GM12891 (cell line): ENCODE measurements around the gene BTG1.
"Not testable (repeated sequence)": the region's sequence is repeated elsewhere in the genome, so short reads cannot be mapped to it uniquely, and the experiment has no call there.

Source experiments
- DNase-seq: peaks from one replicate; pipeline ENCODE4 v3.0.0; 2011; ENCODE audit warnings: low spot score; ENCODE audit not compliant: insufficient read length
- FAIRE-seq: peaks from 2 replicates; lab custom pipeline; 2011; peaks lifted over from hg19 to GRCh38; lab: Jason Lieb, UNC
- PAX5 ChIP-seq: IDR thresholded peaks from 2 replicates; pipeline ENCODE4 v1.6.1; 2011; ENCODE audit warnings: low read length, moderate library complexity, mild to moderate bottlenecking; ENCODE audit not compliant: insufficient read depth, severe bottlenecking
- POLR2A ChIP-seq: IDR thresholded peaks from 2 replicates; pipeline ENCODE4 v1.6.1; 2011; ENCODE audit warnings: low read depth, low read length, control low read depth
- POLR2AphosphoS5 ChIP-seq: IDR thresholded peaks from 2 replicates; pipeline ENCODE4 v1.6.1; 2011; ENCODE audit warnings: low read depth, low read length, control low read depth
- POU2F2 ChIP-seq: IDR thresholded peaks from 2 replicates; pipeline ENCODE4 v1.6.1; 2011; ENCODE audit warnings: low read depth, mild to moderate bottlenecking, control low read depth, low read length, moderate library complexity
- SPI1 ChIP-seq: IDR thresholded peaks from 2 replicates; pipeline ENCODE4 v1.6.1; 2011; ENCODE audit warnings: low read depth, low read length, control low read depth
- TAF1 ChIP-seq: IDR thresholded peaks from 2 replicates; pipeline ENCODE4 v1.6.1; 2011; ENCODE audit warnings: low read depth, low read length, control low read depth

BTG1 gene

GRCh38 chr12:92142251-92142926 is 3.3 kb downstream of the BTG1 start:
- FAIRE-seq = no peak
- no peak for DNase-seq
- no peak for TF ChIP-seq POU2F2
- TF ChIP-seq POLR2AphosphoS5 = no peak; the same call in 1 of the 2 replicates
- TF ChIP-seq TAF1 = no peak
- TF ChIP-seq POLR2A = no peak; the same call in none of the 2 replicates
- TF ChIP-seq PAX5 = no peak
- TF ChIP-seq SPI1 = no peak

GRCh38 chr12:92141591-92142121 is 4.0 kb downstream of the BTG1 start:
- FAIRE-seq (peak; percentile 5), DNase-seq (no peak)
- TF ChIP-seq POLR2A (peak; percentile 66; the same call in 1 of the 2 replicates), POLR2AphosphoS5 (peak; percentile 72), POU2F2 (no peak)

GRCh38 chr12:92140896-92141536 is 4.6 kb downstream of the BTG1 start:
- DNase-seq (no peak), FAIRE-seq (no peak)
- TF ChIP-seq POLR2A (no peak; the same call in 1 of the 2 replicates), TAF1 (no peak), PAX5 (no peak), SPI1 (no peak), POLR2AphosphoS5 (no peak), POU2F2 (no peak)

- FAIRE-seq (no peak), DNase-seq (no peak)
- TF ChIP-seq SPI1 (no peak), POLR2AphosphoS5 (no peak), TAF1 (no peak), PAX5 (no peak), POLR2A (no peak), POU2F2 (no peak)
Measured at GRCh38 chr12:92140156-92140555, 5.5 kb downstream of the BTG1 start.

DNA sequence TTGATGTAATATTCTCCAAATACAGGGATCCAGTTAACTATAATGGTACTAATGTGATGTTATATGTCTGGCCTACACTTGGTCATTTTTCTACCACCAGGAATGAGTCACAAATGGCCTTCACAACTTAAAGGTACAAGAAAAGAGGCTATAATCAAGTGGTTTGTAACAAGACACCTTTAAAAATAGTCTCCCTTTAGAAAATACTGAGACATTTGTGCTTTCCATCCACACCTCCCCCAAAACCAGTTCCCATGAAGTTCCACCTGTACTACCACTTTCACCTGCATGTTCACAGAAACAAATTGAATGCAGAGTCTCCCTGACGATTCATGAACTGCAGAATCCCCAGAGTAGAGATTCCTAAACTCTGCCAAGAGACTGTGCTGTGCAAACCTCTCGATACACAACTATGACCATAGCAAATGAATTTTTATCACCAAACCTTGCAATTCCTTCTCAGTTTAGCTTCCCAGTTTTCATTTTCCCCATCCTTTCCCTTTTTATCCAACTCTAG is 6.0 kb downstream of the BTG1 start:
- DNase-seq (no peak), FAIRE-seq (no peak)
- peak; percentile 43 for TF ChIP-seq POLR2AphosphoS5
- TF ChIP-seq POU2F2 = no peak
- TF ChIP-seq PAX5 = no peak
- peak; percentile 53; the same call in 1 of the 2 replicates for TF ChIP-seq POLR2A
- no peak for TF ChIP-seq TAF1

DNA sequence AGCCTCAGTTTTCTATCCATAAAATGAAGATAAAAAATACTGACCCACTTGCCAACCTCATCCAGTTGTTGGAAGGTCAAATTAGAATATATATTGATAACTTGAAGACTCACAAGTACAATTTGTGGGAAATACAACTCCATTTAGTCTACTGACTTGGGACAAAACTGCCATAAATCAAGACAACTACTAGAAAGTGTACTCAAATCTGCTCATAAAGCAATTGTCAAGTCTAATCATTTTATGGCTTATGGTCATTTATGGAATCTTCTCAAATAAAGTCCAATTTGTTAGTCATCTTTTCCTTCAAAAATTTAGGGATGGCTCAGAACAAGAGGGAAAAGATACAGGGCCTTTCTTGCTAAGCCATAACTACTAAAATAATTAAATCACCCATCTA is 7.0 kb downstream of the BTG1 start:
- FAIRE-seq (no peak), DNase-seq (no peak)
- TF ChIP-seq POLR2A (no peak), SPI1 (no peak), POLR2AphosphoS5 (no peak), TAF1 (no peak), PAX5 (no peak), POU2F2 (no peak)

DNA sequence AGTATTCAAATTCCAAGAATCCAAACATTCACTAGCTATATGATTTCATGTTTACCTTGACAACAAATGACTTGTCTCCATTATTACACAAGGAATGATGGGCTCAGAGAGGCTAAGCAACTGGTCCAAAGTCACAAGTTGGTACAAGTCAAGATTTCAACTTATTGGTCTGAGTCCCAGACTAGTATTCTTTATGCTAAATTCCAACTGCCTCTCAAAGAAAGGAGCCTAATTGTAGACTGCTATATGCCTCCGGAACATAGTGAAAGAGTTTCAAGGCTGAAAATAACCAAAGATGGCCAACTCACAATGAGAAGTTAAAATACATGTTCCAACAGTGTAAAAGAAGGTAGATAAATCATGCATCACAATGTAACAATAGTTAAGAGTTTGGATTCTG is 7.5 kb downstream of the BTG1 start:
- FAIRE-seq = peak; percentile 78
- TF ChIP-seq SPI1 = no peak
- TF ChIP-seq POU2F2 = no peak
- TF ChIP-seq PAX5 = no peak
- TF ChIP-seq TAF1 = no peak
- DNase-seq = no peak

- peak; percentile 84 for FAIRE-seq
- TF ChIP-seq POLR2AphosphoS5 = no peak
- no peak for TF ChIP-seq POU2F2
- TF ChIP-seq PAX5 = no peak
- no peak for TF ChIP-seq SPI1
- no peak for TF ChIP-seq POLR2A
- TF ChIP-seq TAF1 = no peak
- no peak for DNase-seq
Measured at GRCh38 chr12:92136965-92137721, 8.5 kb downstream of the BTG1 start.

GRCh38 chr12:92136026-92136730 is 9.5 kb downstream of the BTG1 start:
- TF ChIP-seq SPI1 (peak; percentile 79), TAF1 (no peak), POLR2AphosphoS5 (peak; percentile 64; the same call in 1 of the 2 replicates)
- FAIRE-seq (peak; percentile 40), DNase-seq (no peak)

DNA sequence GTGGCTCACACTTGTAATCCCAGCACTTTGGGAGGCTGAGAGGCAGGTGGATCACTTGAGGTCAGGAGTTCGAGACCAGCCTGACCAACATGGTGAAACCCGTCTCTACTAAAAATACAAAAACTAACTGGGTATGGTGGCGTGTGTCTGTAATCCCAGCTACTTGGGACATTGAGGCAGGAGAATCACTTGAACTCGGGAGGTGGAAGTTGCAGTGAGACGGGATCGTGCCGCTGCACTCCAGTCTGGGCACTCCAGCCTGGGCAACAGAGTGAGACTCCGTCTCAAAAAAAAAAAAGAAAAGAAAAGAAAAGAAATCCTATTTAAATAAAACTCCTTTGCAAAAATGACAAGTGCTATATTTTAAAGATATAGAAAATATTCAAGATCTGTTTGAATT is 10.1 kb downstream of the BTG1 start:
- not testable (repeated sequence) for FAIRE-seq, DNase-seq
